ENCODE results near the gene SNRNP35. TPM values are rescaled to one million over a fixed set of nuclear protein-coding genes. Genes with fewer than 3 reads are reported as not detected.

SNRNP35 gene, protein sequence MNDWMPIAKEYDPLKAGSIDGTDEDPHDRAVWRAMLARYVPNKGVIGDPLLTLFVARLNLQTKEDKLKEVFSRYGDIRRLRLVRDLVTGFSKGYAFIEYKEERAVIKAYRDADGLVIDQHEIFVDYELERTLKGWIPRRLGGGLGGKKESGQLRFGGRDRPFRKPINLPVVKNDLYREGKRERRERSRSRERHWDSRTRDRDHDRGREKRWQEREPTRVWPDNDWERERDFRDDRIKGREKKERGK
- total RNA-seq, result 21.9 TPM

DNA sequence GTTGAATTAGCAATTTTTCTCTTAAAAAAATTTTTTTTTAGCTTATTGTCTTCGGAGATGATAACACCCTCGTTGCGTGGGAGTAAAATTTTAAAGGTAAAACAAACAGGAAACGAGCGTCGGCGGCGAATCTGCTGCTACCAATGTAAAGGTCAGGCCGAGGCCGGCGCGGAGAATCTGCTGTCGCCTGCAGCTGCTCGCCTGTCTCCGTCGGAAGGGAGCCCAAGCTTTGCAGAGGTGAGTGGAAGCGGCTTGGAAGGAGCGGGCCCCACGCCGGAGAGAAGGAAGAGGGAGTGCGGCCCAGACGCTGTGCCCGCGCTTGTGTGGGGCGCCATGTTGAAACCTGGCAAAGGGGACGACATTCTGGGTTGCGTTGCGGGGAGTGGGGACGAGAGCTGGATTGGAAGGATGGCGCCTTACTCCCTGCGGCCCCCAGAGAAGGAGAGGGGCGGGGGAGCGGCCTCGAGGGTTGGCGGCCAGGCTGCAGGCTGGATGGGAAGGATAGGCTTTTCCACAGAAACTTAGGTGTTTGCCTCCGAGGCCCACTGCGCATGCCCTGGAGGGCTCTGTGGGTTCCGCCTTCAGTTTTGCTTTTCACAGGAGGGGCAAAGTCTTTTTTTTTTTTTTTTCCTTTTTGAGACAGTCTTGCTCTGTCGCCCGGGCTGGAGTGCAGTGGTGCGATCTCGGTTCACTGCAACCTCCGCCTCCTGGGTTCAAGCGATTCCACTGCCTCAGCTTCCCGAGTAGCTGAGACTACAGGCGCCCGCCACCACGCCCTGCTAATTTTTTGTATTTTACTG is at the start of gene SNRNP35:
SNRNP35 (plus strand) TSS at position 160 of the 800 bp plus-strand sequence. CDS start 7,402 bp downstream, outside the sequence.

DNA sequence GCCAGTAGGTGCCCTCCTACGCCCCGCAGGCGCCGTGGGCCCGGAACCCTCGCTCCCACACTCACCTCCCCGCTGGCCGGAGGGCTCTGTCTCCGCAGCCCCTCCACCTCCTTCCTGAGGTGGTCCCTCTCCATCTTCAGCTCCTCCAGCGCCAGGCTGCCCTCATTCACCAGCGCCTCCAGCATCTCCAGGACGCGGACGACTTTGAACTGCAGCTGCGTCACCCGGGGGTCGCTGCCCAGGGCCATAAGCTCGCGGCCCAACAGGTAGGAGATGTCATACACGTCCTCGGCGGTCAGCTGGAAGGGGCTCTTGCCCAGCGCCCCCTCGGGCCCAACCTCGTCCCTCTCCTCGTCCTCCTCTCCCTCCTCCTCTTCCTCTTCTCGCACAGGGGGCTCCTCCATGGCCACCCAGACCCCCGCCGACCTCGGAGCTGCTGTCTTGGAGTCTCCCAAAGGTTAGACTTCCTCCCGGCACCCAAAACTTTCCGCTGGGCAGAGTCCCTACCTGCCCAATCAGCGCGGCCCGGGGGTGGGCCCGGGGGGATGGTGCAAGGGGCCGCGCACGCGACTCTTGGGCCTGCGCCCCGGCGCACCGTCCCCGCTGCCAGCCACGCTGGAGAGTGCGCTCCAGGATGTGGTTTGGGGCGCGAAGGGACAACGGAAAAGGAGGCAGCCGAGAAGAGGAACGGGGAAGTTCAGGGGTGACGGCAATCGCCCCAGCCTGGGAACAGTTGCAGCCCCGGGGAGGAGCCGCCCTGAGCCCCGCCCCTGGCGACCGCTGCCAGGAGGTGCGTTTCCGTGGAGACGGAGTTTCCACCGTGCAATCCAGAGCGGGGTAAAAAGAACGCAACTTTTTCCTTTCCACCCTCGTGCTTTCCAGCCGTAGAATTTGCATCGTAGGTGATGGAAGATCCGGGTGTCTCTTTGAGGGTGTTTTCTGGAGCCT is 21.6 kb upstream of the SNRNP35 start, which contains the start of gene RILPL2:
RILPL2 (minus strand) TSS at position 668 of the 948 bp plus-strand sequence; CDS start at position 404, 264 bp downstream.

Other genes with a start within 250 kb of the SNRNP35 start
- 127 TPM for gene MPHOSPH9, start 225.0 kb upstream of the SNRNP35 start, total RNA-seq
- 19.5 TPM for gene MTRFR, start 224.7 kb upstream of the SNRNP35 start, total RNA-seq
- 94.3 TPM for gene CDK2AP1, start 186.3 kb upstream of the SNRNP35 start, total RNA-seq
- 47.3 TPM for gene SBNO1, start 93.3 kb upstream of the SNRNP35 start, total RNA-seq
- gene KMT5A, start 74.0 kb upstream of the SNRNP35 start, total RNA-seq, result 52.7 TPM
- 2.8 TPM for gene RILPL2, start 21.5 kb upstream of the SNRNP35 start, total RNA-seq
- 10.7 TPM for gene RILPL1, start 75.6 kb downstream of the SNRNP35 start, total RNA-seq
- gene TMED2, start 126.4 kb downstream of the SNRNP35 start, total RNA-seq, result 195 TPM
- 30.7 TPM for gene DDX55, start 144.0 kb downstream of the SNRNP35 start, total RNA-seq
- gene EIF2B1, start 175.5 kb downstream of the SNRNP35 start, total RNA-seq, result 97.0 TPM
- gene GTF2H3, start 175.7 kb downstream of the SNRNP35 start, total RNA-seq, result 39.9 TPM
- 24.1 TPM for gene TCTN2, start 213.0 kb downstream of the SNRNP35 start, total RNA-seq